ENCODE measurements around the gene IER5.
"Not testable (repeated sequence)": the region's sequence is repeated elsewhere in the genome, so short reads cannot be mapped to it uniquely, and the experiment has no call there.

Gene IER5

GRCh38 chr1:181088079-181089016 lies at the start of gene IER5:
Gene IER5, plus strand, starts transcription at chr1:181088700. Its CDS starts 203 bp downstream, at chr1:181088903.
- peak; percentile 99 for DNase-seq

DNA sequence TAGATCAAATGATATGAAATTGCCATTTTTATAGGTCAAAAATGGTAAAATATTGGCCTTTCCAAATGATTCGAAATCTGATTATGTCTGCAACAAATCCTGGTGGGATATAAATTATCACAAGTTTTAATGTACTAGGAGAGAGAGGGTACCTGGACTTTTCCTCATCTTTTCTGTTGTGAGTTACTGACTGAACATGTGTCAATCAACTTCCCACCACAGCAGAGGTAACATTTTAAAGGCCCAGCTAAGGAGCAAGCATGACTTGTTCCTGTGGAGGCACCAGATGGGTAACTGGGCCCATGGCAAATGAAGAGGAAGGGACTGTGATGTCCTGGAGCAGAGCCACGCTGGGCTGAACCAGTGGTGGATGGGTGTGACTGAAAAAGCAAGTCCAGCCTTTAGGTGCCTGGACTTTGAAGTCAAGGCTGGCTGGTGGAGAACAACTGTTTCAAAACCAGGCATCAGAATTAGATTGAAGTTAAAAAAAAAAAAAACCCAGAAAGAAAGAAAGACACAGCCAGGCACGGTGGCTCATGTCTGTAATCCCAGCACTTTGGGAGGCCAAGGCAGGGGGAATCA lies 48.1 kb upstream of the IER5 start:
- no peak for DNase-seq

DNA sequence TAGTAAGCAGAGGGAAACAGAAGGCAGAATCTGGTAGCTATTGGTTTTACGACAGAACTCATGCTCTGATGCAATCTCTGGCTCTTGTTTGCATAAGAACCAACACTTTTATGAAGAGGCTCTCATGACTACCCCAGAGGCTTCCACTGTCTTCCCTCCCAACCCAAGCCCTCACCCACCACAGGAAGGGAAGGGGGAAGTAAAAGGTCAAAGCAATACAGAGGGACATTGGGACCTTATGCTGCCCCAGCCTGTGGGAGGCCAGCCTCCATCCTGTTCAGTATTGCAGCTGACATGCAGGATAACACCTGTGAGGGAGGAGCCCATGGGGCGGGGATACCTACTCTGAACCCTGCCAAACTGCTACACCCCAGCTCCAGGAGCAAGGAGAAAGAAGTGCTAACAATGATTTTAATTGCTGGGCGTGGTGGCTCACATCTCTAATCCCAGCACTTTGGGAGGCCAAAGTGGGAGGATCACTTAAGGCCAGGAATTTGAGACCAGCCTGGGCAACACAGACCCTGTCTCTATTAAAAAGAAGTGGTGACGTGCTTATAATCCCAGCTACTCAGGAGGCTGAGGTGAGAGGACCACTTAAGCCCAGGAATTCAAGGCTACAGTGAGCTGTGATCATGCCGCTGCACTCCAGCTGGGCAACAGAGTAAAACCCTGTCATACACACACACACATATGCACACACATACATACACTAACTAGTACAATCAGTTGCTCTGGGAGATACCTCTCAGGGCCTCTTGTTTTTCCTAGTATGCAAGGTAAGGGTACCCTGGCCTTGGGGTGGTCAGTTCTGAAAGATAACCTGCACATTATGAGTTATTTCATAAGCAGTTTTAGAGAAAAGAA lies 45.2 kb upstream of the IER5 start:
- DNase-seq, result no peak

DNA sequence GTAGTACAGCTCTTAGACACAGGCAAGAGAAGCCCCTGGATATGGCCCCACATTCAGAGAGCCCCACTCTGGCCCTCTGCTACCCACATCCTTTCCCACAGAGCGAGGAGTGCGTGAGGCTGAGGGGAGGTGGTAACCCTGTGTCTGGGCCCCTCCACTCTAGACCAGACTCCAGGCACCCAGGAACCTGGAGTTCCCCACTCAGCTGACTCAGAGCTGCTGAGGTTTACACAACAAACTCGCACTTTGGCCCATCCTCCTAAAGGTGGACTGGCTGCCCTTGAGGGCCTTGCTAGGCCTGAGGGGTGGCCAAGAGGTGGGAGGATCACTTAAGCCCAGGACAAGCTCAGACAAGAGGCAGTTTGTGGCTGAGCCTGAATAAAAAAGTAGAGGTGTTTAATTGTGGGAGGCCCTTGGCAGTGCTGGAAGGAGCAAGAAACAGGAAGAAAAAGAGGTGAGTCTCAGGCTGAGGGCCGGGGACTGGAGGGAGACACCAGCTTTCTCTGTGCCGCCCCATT lies 44.0 kb upstream of the IER5 start:
- no peak for DNase-seq

- not testable (repeated sequence) for DNase-seq
These were observed 42.6 kb upstream of the IER5 start for GRCh38 chr1:181045946-181046345.

DNA sequence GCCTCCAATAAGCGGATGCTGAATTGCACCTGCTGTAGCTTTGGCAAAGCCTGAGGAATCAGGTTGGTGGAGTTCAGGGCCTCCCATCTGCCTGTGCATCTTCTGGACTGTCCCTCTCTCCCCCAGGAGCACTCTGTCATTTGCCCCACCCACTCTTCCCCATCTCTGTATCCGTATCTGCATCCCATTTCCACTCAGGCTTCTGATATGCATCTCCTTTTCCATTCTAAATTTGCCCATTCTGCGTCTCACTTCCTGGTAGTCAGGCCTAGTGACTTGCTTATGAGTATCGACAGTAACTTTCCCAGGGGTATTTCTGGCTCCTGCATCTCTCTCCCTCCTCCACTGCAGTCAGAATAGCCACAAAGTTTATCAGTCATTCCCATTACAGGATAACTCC lies 39.1 kb upstream of the IER5 start:
- DNase-seq, result no peak

GRCh38 chr1:181050922-181051321 lies 37.6 kb upstream of the IER5 start:
- no peak for DNase-seq

DNA sequence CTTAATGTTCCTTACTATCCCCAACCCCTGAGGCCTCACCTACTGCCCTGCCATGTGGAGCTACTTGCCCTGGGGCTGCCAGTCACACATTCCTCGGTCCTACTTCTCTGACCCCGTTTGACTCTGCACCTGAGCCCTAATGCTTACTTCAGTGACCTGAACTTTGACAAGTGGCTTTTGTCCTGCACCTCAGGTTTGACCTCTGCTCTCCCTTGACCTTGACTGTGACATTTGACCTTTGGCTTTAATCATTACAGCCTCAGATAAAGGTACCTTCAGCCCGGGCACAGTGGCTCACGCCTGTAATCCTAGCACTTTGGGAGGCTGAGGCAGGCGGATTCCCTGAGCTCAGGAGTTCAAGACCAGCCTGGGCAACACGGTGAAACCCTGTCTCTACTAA lies 31.9 kb upstream of the IER5 start:
- DNase-seq, result no peak

- DNase-seq, result no peak
These were observed 31.4 kb upstream of the IER5 start for GRCh38 chr1:181057079-181057478.

GRCh38 chr1:181059435-181059834 lies 29.1 kb upstream of the IER5 start:
- DNase-seq, result no peak

- no peak for DNase-seq
These were observed 28.4 kb upstream of the IER5 start for GRCh38 chr1:181060066-181060465.

DNA sequence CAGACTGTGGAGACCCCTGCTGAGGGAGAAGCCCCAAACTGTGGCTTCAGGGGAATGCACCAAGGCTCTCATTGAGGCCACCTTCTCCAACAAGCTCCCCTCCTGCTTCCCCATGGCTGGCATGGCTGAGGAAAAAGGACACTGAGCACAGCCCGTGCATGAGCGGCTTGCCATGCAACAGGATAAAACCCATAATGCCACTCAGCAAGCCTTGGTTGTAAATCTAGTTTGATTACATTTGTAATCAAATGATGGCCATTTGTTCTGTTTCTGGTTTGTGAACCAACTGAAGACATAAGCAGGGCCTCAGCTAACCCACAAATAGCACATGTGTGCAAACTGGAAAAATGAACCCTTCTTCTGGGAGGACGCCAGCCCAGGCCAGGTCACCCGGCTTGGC lies 27.6 kb upstream of the IER5 start:
- DNase-seq, result not testable (repeated sequence)

GRCh38 chr1:181061487-181061886 lies 27.0 kb upstream of the IER5 start:
- DNase-seq, result no peak

GRCh38 chr1:181061891-181062835 lies 26.3 kb upstream of the IER5 start:
- DNase-seq, result no peak

DNA sequence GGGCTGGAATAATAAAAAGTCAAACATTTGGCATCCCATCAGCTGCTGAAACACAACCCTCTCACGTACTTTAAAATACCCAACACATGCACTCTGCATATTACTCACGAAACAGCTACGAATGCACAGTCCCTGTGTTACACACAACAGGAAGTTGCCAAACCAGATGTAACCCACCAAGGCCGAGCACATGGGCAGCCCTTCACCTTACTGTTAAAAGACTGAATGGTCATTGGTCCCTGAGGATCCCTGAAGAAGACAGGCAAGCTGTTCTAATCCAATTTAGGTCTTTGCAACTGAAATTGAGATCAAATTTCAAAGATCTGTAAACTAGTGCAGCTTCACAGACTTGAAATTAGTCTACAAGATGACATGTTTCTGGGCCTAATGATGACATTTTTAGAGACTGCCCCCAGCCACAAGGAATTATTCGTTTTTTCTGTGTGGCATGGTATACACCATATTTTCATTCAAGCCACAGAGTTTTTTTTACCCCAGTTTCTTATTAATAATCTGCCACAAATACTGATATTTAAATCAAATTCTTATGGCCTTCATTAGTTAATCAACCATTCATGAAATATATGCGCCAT lies 25.6 kb upstream of the IER5 start:
- DNase-seq, result no peak

DNA sequence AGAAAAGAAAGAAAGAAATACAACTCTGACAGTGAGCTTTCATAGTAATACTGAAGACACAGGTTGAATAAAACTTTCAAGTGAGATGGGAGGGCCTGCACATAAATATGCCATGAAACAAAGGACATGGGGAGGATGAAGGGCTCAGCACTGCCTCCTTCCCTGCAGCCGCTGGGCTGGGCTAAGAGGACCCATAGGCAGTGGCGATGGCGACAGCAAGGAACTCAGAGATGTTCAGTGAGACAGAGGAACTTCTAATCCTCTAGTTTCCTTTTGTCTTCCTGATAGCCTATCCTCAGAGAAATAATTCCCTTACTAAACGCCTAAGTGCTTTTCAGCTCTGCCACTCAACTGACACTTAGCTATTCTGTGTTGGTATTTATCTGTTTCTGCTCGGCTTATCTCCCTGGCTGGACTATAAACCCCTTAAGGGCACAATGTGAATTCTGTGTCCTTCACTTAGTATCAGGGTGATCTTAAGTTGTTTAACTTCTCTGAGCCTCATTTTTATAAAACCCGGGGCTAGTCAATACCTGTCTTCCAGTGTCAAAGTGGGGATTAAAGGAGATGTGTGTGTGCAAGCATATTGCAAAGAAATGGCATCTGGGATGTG lies 24.4 kb upstream of the IER5 start:
- no peak for DNase-seq

DNA sequence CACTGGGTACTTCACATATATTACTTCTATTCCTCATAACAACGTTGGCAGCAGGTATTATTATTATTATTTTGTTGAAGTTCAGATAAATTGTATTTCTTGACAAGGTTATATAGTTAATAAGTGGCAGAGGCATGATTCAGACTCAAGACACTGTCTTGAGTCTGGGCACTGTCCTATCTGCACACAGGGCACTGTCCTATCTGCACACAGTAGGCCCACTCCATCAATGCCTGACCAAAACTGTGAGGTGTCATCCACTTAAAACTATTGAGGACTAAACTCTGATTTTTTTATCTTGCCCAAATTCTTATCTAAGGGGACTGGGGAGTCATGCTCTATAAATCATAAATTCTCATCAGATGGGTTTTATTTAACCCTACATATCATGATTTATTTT lies 23.8 kb upstream of the IER5 start:
- no peak for DNase-seq

DNA sequence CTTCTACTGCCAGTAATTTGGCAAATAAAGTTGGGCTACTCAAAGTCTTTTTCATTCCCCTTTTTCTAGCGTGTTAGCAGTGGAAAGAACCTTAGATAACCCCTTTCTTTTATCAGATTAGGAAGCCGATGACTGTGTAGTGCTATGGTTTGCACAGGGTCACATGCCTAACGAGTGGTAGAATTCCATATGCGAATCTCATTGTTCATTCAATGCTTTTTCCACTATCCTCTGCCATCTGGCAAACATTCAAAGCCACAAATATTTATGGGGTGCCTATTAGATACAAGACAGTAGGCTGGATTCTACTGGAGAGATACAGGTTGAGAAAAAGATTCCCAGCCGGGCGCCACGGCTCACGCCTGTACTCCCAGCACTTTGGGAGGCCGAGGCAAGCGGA lies 14.9 kb upstream of the IER5 start:
- peak; percentile 60 for DNase-seq

- no peak for DNase-seq
These were observed 12.6 kb upstream of the IER5 start for GRCh38 chr1:181075766-181076350.

DNA sequence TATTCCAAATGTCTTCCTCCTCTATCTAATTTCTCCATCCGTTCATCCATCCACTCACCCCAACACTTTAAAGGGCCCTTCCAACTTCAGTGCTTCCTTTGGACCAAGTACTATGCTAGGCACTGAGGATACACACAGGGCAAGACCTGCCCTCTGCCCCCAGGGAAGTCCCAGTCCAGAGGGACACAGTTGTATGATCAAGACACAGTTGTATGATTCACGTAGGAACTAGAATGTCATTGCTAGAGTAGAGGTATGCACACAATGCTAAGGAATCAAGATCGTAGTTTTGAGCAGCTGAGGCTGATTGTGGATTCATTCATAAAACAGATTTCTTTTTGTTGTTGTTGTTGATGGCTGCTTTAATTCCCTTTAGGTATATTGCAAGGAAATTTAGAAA lies 11.6 kb upstream of the IER5 start:
- no peak for DNase-seq
